ENCODE measurements around the gene KCNH1.
"Not testable (repeated sequence)": the region's sequence is repeated elsewhere in the genome, so short reads cannot be mapped to it uniquely, and the experiment has no call there.

Gene KCNH1

DNA sequence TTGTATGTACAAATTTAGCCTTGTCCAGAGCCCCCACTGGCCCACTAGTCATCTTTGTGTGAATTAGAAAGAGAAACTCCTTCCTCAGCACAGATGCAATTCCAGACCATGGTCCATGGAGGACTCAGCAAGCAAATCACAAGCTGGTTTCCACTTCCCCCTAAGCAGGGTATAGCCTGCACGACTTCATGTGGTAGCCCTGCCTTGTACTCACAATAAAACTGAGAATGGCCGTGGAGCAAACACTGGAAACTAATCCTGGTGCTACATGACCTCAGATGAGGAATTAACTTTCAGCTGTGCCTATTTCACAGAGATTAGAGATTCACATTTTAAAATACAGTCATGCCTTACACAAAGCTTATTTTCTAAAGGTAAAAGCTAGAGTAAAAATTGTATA, 32.5 kb downstream of the KCNH1 start:
- in situ Hi-C loops (cut with MboI; ENCODE audit: low sequenced_read_pairs) = no loop called here

GRCh38 chr1:211099393-211099792, 34.6 kb downstream of the KCNH1 start:
- in situ Hi-C loops (cut with MboI; ENCODE audit: low sequenced_read_pairs) = no loop called here

DNA sequence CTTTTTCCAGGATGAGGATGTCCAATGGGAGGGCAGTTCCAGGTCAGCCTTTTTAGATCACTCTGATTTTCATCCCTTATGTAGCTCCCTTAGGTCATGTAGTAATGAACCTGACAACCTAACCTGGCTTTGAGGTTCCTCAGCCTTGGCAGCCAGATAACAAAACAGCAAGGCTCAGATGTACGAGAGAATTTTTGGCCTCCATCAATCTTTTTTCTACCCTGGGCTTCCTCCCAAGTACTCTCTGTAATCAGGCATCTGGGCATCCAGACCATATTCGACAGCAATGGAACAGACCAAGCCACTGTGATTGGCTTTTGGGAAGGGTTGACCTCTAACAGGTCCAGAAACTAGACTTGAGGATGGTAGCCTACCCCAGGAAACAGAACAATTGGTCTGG, 38.6 kb downstream of the KCNH1 start:
- in situ Hi-C loops (cut with MboI; ENCODE audit: low sequenced_read_pairs) = no loop called here

GRCh38 chr1:211092955-211093354, 41.0 kb downstream of the KCNH1 start:
- in situ Hi-C loops (cut with MboI; ENCODE audit: low sequenced_read_pairs) = no loop called here

- in situ Hi-C loops (cut with MboI; ENCODE audit: low sequenced_read_pairs) = no loop called here
Observed at GRCh38 chr1:211091867-211092266, 42.1 kb downstream of the KCNH1 start.

- in situ Hi-C loops (cut with MboI; ENCODE audit: low sequenced_read_pairs) = no loop called here
Observed at GRCh38 chr1:211089536-211089935, 44.4 kb downstream of the KCNH1 start.

GRCh38 chr1:211088156-211088555, 45.8 kb downstream of the KCNH1 start:
- in situ Hi-C loops (cut with MboI; ENCODE audit: low sequenced_read_pairs) = no loop called here

GRCh38 chr1:211082824-211083223, 51.1 kb downstream of the KCNH1 start:
- in situ Hi-C loops (cut with MboI; ENCODE audit: low sequenced_read_pairs) = no loop called here

DNA sequence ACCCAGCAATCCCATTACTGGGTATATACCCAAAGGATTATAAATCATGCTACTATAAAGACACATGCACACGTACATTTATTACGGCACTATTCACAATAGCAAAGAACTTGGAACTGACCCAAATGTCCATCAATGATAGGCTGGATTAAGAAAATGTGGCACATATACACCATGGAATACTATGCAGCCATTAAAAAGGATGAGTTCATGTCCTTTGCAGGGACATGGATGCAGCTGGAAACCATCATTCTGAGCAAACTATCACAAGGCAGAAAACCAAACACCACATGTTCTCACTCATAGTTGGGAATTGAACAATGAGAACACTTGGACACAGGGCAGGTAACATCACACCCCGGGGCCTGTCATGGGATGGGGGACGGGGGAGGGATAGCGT, 52.5 kb downstream of the KCNH1 start:
- in situ Hi-C loops (cut with MboI; ENCODE audit: low sequenced_read_pairs) = not testable (repeated sequence)

- in situ Hi-C loops (cut with MboI; ENCODE audit: low sequenced_read_pairs) = no loop called here
Observed at GRCh38 chr1:211068976-211069375, 65.0 kb downstream of the KCNH1 start.

DNA sequence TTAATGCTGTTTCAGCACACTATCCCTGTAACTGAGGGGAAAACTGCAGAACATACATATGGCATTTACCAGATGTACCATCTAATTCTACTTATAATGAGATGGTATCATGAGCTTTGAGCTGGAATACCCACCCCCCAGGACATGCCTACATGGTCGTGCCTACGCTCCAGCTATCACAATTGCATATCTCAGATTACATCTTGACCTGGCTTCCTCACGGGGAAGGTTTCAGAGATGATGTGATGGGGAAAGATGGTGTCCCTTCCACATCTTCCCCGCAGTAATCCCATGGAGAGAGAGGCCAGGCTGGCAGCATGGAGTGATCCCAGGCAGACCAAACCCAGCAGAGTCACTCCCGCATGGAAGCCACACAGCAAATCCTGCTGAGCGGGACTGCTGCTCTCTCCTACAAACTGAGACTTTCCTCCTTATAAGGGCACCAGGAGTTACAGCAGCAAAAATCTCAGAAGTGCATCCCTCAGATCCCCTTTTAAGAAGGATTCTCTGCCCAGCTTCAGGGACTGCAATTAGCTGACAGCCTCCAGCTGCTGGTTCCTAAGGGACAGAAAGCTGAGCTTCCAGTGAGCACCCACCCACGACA, 67.1 kb downstream of the KCNH1 start:
- in situ Hi-C loops (cut with MboI; ENCODE audit: low sequenced_read_pairs) = no loop called here

- in situ Hi-C loops (cut with MboI; ENCODE audit: low sequenced_read_pairs) = not testable (repeated sequence)
Observed at GRCh38 chr1:211041838-211042237, 92.1 kb downstream of the KCNH1 start.

GRCh38 chr1:211037095-211037494, 96.9 kb downstream of the KCNH1 start:
- in situ Hi-C loops (cut with MboI; ENCODE audit: low sequenced_read_pairs) = no loop called here

GRCh38 chr1:211036381-211037060, 97.4 kb downstream of the KCNH1 start:
- in situ Hi-C loops (cut with MboI; ENCODE audit: low sequenced_read_pairs) = no loop called here

DNA sequence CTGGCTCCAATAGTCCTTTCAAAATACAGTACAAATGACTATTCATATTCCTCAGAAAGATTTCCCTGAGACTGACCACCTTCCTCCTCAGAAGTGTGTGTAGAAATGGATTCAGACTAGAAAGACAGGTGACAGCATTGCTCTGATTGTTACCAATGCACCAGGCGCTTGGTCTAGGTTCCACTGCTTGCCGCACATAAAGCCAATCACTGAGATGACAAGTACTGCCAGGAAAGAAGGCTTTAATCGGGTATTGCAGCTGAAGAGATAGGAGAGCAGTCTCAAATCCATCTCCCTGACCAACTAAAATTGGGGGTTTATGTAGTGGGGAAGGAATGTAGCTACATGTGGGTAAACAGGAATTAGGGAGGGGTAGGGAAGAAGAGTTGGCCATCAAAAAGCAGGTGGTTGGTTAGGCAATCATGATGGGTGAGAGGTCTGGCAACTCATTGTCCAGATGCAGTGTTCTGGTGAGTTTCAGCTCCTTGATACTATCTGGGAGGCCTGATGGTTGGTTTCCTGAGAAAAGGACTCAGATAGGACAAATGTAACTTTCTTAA, 98.0 kb downstream of the KCNH1 start:
- in situ Hi-C loops (cut with MboI; ENCODE audit: low sequenced_read_pairs) = no loop called here

- in situ Hi-C loops (cut with MboI; ENCODE audit: low sequenced_read_pairs) = no loop called here
Observed at GRCh38 chr1:211033921-211034525, 99.9 kb downstream of the KCNH1 start.

DNA sequence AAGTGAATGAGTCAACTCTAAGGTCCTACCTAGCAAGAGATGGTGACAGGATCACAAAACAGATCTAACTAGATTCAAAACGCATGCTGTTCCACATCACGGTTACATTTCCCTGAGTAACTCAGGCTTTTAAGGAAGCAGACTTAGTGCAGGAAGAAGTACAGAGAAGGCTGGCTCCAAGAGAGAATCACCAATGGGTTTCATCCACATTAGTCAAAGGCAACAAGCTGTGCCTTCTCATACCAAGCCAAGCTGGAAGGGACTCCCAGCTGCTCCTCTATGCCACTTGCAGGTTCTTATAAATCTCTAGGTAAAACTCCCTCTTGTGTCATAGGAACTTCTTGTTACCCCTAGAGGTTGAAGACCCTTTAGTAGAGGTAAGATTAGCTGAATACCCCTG, 109.0 kb downstream of the KCNH1 start:
- in situ Hi-C loops (cut with MboI; ENCODE audit: low sequenced_read_pairs) = no loop called here

- in situ Hi-C loops (cut with MboI; ENCODE audit: low sequenced_read_pairs) = no loop called here
Observed at GRCh38 chr1:211019266-211019665, 114.7 kb downstream of the KCNH1 start.

- in situ Hi-C loops (cut with MboI; ENCODE audit: low sequenced_read_pairs) = no loop called here
Observed at GRCh38 chr1:211018690-211019089, 115.3 kb downstream of the KCNH1 start.

GRCh38 chr1:211017075-211017718, 116.8 kb downstream of the KCNH1 start:
- in situ Hi-C loops (cut with MboI; ENCODE audit: low sequenced_read_pairs) = no loop called here

DNA sequence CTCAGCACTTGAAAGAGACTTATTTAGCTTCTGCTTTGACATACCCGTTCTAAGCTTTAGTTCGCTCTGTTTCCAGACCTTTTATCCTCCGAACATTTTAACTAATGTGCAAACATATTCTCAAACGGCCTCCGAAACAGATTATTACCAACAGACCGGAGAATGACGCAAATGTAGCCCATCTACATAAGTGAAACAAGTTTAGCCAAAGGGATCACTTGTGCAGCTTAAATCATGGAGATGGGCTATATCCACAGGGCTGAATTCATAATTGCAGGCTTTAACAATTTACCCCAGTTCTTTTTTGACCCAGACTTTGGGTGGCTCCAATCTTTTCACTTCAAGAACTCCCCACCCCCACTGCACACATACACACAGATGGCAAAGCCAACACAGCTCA, 119.7 kb downstream of the KCNH1 start:
- in situ Hi-C loops (cut with MboI; ENCODE audit: low sequenced_read_pairs) = no loop called here

Data from HL-60/S4 (cell line).